Fibroblast of the aortic adventitia (primary cell): ENCODE results near the gene CCDC158. TPM values are rescaled to one million over a fixed set of nuclear protein-coding genes. Genes with fewer than 3 reads are reported as not detected.

Source experiments
- DNase-seq: peaks from one replicate; pipeline ENCODE4 v3.0.0-alpha.2; 2010; ENCODE audit warnings: low read depth
- H3K4me3 ChIP-seq: 2 replicates; pipeline ENCODE4 v1.5.1; 2011; ENCODE audit warnings: low read depth, mild to moderate bottlenecking, control low read depth, low read length, moderate library complexity
- total RNA-seq: library from RNA; depleted of rRNA; stranded (reverse); fragments of >200 nt; gene quantifications from 2 replicates; pipeline ENCODE4 v1.2.3, GENCODE V29; 2012; ENCODE audit warnings: low replicate concordance
- TF ChIP-seq, protein P1 (sequence below): IDR thresholded peaks from 2 replicates; pipeline ENCODE4 v1.5.1; 2011; ENCODE audit warnings: mild to moderate bottlenecking, low read length, control low read depth, inconsistent platforms; ENCODE audit not compliant: insufficient read depth

CCDC158 gene
- total RNA-seq, 1 donor: 0.90 TPM

DNA sequence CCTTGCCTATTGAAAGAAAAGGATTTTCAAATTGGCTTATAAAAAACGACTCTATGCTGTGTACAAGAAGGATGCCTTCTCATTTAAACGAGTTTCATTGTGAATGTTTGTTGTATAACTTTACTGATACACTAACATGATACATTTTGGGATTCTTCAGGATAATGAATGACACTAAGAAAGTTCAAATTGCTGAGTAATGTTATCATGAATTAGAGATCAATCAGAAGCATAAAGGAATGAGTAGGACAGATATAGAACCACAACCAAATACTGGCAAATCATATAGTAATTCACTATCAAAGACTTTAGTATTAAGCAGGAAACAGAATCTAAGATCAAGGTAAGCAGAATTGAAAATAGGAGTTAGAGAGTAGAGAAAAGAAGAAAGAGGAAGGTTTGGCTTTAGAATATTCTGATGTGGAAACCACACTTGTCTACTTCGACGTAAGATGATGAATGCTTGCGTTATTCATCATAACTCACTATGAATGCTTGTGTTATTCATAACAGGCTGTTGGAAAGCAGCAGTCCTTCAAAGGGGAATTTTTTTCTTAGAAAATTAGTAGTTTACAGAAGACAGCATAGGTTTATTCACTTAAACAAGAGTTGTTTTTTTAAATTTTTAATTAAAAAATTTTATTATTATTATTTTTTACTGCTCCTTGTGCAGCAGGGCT is 13.4 kb downstream of the CCDC158 start:
- TF ChIP-seq, protein P1, sequence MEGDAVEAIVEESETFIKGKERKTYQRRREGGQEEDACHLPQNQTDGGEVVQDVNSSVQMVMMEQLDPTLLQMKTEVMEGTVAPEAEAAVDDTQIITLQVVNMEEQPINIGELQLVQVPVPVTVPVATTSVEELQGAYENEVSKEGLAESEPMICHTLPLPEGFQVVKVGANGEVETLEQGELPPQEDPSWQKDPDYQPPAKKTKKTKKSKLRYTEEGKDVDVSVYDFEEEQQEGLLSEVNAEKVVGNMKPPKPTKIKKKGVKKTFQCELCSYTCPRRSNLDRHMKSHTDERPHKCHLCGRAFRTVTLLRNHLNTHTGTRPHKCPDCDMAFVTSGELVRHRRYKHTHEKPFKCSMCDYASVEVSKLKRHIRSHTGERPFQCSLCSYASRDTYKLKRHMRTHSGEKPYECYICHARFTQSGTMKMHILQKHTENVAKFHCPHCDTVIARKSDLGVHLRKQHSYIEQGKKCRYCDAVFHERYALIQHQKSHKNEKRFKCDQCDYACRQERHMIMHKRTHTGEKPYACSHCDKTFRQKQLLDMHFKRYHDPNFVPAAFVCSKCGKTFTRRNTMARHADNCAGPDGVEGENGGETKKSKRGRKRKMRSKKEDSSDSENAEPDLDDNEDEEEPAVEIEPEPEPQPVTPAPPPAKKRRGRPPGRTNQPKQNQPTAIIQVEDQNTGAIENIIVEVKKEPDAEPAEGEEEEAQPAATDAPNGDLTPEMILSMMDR: no peak
- DNase-seq: no peak
- H3K4me3 ChIP-seq: no peak overlapping the region

DNA sequence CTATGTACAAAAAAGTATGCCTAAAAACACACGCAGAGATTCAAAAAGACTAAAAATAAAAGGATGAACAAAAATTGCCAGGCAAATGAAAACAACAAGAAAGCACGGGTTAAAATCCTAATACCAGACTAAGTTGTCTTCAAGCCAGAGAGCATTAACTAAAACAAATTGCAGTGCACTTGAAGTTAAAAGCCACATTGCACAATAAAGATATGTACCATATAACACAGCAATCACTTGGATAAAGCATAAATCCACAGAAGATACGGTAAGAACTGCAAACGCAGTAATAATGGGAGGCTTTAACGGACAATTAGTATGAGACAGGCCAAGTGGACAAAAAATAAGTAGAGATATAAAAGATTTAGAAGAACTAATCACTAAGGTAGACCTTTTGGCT is 14.9 kb downstream of the CCDC158 start:
- no peak overlapping the region for H3K4me3 ChIP-seq
- TF ChIP-seq, protein P1: no peak
- no peak for DNase-seq

DNA sequence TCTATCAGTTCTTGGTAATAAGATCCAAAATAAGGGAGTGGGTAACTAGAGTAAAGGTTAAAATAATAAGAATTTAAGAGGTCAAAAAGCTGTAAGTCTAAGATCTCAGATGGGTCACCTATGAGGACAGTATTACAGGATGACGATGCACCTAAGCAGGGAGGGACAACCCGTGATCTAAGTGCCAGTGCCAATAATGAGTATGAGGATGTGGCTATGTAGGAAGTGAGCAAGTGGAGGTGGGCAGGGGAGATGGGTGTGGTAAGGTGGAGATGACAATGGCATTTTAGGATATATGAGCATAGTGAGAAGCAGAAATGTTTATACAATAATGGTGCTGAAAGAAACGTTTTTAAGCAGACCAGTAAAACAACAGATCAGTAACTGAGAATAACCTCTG is 19.3 kb downstream of the CCDC158 start:
- DNase-seq: no peak

DNA sequence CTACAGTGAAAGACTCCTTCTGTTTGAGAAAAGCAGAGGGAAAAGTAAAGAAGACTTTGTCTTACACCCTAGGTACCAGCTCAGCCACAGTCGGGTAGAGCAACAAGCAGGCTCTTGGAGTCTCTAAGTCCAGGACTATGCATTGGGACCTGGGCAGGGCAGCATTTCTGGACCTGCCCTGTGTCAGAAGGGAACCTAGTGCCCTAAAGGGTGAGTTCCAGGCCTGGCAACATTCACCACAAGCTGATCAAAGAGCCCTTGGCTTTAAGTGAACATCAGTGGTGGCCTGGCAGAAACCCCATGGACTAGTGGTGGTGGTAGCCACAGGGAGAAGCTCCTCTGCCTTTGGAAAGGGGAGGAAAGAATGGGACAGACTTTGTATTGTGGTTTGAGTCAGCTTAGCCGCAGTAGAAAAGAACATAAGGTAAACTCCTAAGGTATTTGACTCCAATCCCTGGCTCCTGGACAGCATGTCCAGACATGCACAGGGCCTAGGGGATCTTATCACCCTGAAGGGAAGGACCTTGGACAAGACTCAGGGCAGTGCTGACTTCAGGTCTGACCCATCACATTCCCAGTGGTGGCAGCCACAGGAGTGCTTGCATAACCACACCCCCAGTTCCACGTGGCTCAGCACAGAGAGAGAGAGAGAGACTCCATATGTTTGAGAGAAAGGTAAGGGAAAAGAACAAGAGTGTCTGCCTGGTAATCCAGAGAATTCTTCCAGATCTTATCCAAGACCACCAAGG is 32.6 kb downstream of the CCDC158 start:
- no peak overlapping the region for H3K4me3 ChIP-seq
- DNase-seq: peak; percentile 4
- TF ChIP-seq, protein P1: no peak

More for the DNA sequence above, 19.3 kb downstream of the CCDC158 start:
- no peak overlapping the region for H3K4me3 ChIP-seq
- TF ChIP-seq, protein P1: no peak

DNA sequence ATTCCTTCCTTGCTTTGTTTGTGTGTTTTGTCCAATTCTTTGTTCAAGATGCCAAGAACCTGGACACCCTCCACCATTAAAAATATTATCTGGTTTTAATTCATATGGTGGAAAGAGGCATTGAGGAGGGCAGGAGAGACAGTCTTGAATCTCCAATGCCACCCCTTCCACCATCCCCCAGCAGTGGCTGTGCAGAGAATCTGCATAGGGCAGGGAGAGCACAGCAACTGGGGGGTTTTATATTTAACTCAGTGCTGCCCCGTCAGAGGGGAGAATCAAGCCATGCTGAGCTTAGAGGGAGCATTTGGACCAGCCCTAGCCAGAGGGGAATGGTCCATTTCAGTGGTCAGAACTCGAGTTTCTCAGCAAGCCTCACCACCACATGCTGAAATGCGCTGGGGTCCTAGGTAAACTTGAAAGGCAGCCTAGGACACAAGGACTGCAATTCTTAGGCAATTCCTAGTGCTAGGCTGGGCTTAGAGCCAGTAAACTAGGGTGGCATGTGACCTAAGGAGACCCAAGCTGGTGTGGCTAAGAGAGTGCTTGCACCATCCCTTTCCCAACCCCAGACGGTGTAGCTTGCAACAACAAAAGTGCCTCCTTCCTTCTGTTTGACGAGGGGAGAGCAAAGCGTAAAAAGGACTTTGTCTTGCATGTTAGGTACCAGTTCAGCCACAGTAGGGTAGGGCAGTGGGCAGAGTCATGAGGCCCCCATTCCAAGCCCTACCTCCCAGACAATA is 34.2 kb downstream of the CCDC158 start:
- no peak overlapping the region for H3K4me3 ChIP-seq
- DNase-seq: no peak
- TF ChIP-seq, protein P1: no peak

DNA sequence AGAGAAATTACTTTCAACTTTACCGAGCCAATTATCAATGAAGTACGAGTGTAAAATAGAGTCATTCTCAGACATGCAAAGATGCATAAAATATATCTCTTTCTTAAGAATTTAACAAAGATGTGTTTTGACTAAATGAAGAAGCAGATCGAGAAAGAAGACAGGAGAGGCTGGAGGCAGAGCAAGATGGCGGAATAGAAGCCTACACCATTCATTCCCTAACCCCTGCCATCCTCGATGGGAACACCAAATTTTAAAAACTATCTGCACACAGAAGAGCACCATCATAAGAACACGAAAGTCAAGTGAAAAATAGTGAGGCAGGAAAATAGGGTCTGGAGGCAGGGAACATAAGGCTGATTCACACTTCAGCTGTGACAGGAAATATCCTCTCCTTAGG is 35.0 kb downstream of the CCDC158 start:
- DNase-seq: no peak
- TF ChIP-seq, protein P1: no peak
- no peak overlapping the region for H3K4me3 ChIP-seq
